Hepatic stellate cell (primary cell): ENCODE data around the gene LHPP.

Experiments
- DNase-seq: peaks from one replicate; pipeline ENCODE4 v3.0.0; 2011; ENCODE audit warnings: low spot score

LHPP gene

DNA sequence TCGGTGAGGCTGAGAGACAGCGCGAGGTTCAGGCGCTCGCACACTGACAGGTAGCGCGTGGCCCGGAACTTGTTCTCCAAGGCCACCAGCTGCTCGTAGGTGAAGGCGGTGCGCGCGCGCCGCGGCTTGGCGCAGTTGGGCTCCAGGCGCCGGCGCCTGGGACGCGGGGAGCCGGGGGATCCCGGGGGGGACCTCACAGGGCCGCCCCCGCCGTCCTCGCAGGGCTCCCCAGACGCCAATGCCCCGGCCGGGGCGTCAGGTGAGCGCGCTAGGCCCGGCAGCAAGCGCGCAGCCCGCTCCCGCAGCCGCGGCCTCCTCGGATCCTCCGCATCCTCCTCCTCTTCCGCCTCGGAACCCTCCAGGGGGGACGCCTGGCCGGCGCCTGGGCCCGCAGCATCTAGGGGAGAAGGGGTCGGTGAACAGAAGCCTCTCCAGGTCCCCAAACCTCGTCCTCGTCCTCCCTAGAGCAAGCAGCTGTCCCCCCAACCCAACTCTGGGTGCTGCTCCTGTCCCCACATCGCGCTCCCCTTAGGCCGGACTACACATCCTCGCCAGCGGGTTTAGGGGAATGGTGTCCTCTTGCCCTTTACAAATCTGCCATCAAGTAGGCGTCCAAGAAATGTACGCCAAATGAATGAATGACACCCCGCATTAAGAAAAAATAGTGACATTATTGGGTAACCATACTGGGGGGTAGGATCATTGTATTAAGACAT is 13.7 kb upstream of the LHPP start:
- no peak for DNase-seq

- no peak for DNase-seq
These were observed 12.9 kb upstream of the LHPP start for GRCh38 chr10:124448696-124449169.

- no peak for DNase-seq
These were observed 12.2 kb upstream of the LHPP start for GRCh38 chr10:124449170-124450011.

GRCh38 chr10:124450012-124450782 is 11.4 kb upstream of the LHPP start, which contains the start of gene NKX1-2:
Gene NKX1-2, minus strand, starts transcription at chr10:124450035. Its CDS starts 92 bp downstream, at chr10:124449943.
- no peak for DNase-seq

DNA sequence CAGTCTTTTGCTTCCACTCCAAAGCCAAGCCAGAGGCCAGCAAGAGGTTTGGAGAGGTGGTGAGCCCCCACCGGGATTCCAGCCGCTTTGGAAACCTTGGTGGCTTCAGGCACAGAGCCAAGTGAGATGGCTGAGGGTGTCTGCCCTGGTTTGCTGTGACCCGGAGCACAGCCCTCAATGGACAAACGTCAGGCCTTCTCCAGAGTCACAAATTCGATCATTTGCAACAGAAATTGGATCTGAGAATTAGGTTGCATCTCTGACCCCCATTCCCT is 10.9 kb upstream of the LHPP start:
- no peak for DNase-seq

DNA sequence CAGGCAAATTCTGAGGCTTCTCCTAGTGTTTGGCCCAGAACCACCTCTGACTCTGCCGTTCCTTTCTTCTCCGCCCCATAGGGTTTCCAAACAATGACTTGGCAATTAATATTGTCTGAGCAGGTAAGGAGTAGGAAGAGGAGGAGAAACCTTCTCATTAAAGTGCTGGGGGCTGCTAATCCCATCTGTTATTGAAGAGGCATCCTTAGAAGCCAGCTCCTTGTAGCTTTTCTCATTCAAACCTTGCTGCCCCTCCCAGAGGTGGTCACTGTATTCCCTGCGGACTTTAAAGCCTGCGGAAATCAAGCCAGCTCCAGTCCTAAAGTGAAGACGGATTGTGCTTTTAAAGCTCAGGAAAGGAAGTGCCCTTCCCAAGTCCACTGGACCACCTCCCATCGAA is 10.3 kb upstream of the LHPP start:
- DNase-seq, result no peak

DNA sequence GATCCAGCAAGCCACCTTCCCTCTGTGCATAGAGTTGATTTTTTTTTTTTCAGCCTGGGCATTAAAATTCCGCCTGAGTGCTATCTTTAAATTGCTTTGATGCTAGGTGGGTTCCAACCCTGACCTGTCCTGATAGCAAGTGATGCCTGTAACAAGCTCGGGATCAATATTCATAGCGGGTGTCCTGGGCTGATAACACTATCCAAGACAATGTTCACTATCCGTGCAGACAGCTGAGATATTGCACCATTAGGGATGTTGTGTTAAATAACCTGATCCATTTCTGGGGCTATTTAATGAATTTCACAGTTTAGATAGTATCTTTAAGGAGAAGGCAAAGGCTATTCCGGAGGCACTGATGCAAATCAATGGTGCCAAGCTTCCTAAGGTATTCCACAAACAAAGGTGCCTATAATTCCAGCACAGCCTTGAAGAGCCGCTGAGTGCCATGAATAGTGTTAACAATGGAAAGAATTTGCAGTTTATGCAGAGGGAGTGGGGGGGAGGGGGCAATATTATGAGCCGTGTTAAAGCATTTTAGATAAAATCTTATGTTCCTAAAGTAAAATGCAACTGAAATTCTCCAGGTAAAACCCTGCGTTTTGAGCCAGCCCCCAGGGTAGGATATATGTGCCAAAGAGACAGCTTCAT is 7.5 kb upstream of the LHPP start:
- DNase-seq, result no peak

- no peak for DNase-seq
These were observed 6.2 kb upstream of the LHPP start for GRCh38 chr10:124455441-124455840.

DNA sequence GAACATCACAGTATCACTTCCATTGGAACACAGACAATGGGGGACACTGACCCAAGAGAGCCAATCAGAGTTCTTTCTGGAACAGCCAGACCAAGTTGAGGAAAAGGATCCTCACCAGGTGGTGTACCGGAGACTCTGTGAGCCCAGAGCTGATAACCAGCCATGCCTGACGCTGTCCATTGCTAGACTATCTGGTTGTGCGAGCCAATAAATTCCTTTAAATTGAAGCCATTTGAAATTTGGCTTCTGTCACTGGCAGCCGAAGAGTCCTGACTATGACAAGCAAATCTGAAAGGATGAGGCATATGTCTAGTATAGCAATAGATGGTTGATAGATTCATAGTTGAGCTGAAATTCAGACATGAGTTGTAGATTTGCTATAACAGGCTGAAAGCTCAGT is 3.1 kb upstream of the LHPP start:
- DNase-seq, result no peak

DNA sequence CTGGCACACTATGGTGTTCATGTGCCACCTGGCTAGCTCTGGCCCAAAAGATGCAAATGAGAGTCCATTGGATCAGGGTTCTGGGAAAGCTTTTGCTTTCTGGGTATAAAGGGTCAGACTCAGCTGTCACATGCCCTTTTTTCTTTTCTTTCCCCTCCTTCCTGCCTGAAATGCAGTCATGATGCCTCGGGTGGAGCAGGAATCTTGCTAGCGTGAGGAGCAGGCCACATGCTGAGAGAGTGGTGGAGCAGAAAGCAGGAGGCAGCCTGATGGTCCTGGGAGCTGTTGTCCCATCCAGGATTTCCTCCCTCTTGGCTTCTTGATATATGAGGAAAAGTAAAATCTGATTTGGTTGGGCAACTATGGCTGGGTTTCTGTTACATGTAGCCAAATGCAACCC is 2.7 kb upstream of the LHPP start:
- no peak for DNase-seq

DNA sequence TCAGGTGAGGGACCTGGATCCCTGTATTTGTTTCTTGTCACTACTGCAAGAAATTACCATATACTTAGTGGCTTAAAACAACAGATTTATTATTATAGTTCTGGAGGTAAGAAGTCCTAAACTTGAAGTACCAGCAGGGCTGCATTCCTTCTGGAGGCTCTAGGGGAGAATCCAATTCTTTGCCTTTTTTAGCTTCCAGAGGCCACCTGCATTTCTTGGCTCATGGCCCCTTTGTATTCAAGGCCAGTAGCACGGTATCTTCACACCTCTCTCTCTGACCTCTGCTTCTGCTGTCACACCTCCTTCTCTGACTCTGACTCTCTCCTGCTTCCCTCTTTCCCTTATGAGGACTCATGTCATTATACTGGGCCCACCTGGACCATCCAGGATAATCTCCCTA is 2.2 kb upstream of the LHPP start:
- DNase-seq, result no peak

DNA sequence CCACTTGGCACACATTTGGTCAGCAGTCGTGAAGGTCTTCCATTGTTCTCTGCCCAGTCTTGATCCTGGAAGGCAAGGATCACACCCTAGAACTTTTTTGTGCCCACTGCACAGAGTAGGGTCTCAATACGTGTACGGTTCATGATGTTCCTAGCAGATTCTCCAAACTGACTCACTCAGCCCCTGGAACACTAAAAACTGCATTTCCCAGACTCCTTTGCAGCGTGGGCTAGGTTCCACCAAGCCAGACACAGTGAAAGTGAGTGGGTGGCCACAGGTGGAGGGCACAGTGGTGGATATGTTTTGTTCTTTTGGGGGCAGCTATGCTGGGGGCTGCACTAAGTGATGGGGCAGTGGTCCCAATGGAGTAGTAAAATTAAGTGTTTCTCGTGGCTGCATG is 1.5 kb upstream of the LHPP start:
- no peak for DNase-seq

- DNase-seq, result no peak
These were observed 699 bp downstream of the LHPP start for GRCh38 chr10:124462348-124462695.

DNA sequence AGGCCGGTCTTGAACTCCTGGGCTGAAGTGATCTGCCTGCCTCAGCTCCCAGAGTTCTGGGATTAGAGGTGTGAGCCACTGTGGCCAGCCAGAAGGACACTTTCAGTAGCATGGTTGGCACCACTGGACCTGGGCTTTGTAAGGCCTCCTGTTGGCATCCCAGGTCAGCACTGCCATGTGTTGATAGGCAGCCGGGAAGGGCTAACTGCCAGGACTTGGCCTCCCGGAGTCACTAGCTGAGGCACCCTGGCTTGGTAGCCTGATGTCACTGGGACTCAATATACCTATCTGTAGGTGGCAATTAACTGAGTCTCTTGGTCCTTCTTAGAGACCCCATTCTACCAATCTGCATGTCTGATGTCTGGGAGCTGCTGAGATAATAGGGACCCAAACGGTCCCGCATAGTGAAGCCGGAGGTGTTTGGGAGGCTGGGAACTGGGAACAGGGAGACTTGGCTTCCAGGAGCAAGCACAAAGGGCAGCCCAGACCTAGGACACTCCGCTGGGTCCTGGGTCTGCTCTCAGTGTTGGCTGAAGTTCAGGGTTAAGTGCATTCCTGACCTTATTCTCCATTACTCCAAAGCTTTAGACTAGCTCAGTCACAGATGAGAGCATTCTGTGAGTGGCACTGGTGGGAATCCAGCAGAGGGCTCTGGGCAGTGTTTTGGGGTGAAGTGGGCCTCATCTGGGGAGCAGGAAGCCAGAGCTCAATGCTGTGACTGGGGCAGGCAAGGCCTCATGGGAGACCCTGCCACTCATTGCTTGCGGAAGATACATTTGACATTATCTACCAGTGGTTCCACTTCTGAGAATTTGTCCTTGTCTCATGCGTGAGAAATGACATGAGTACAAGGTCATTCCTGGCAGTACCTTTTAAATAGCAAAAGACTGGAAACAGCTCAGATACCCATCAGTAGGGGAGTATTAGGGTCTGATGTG is 2.7 kb downstream of the LHPP start:
- no peak for DNase-seq

DNA sequence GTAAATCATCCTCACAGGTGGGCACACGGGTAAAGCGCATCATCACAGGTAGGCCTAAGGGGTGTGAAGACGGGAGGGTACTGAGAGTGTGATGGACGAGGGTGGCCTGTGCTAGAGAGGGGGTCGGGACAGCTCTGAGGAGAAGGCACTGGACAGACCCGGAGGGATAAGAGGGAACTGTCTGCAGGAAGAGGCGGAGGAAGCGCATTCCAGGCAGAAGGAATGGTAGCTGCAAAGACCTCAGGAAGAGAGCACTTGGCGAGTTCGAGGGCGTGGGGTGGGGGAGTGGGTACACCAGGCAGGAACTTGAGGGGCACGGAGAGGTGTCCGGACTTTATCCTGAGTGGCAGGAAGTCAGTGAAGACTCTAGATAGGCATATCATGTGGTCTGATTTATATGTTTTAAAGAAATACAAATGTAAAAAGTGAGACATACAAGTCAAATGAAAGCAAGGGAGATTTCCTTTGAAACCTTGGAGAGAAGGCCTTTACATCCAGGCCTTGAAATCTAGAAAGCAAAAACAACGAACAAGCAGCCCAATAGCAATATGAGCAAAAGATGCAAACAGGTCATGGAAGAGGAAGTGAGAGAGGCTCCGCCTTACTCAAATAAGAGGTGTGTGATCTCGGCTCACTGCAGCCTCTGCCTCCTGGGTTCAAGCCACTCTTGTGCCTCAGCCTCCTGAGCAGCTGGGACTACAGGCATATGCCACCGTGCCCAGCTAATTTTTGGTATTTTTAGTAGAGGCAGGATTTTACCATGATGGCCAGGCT is 3.6 kb downstream of the LHPP start:
- DNase-seq, result no peak

DNA sequence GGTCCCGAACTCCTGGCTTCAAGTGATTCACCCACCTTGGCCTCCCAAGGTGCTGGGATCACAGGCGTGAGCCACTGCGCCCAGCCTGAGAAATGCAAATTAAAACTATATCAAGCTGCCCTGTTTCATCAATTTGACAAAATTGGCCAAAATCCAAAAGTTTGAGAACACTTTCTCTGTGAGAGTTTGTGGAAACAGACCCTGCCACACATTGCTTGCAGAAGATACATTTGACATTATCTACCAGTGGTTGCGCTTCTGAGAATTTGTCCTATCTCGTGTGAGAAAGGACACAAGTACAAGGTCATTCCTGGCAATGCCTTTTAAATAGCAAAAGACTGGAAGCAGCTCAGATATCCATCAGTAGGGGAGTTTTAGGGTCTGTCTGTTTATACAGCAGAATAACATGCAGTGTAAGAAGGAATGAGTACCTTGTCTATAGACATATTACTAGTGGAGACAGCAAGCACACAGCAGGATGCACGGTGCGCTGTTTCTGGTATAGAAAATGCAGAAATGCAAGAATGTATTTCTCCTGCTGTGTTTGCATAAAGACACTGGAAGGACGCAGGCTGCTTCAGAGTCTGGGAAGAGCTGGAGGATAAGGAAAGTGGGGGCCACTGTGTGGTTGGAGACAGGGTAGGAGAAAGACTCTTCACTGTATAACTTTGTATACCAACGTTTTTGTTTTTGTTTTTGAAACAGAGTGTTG is 4.3 kb downstream of the LHPP start:
- no peak for DNase-seq

GRCh38 chr10:124467165-124467564 is 5.5 kb downstream of the LHPP start:
- DNase-seq, result no peak

DNA sequence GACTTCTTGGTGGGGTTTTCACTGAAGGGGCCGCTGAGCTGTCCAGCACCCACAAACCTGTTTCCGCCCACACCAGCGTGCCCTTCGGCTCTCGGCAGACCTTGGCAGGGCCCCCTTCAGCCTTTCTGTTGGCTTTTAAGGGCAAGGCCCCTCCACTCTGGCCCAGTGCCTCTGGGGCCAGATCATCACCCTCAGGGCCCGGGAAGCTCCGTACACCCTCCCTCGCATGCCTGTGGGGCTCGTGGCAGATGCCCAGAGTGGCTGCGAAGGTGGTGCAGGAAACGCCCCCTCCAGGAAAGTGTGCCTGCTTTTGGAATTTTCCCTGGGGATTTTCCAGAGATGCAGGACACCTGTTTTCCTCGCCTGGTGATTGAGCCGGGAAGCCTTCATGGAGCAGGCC is 7.0 kb downstream of the LHPP start:
- DNase-seq, result no peak

DNA sequence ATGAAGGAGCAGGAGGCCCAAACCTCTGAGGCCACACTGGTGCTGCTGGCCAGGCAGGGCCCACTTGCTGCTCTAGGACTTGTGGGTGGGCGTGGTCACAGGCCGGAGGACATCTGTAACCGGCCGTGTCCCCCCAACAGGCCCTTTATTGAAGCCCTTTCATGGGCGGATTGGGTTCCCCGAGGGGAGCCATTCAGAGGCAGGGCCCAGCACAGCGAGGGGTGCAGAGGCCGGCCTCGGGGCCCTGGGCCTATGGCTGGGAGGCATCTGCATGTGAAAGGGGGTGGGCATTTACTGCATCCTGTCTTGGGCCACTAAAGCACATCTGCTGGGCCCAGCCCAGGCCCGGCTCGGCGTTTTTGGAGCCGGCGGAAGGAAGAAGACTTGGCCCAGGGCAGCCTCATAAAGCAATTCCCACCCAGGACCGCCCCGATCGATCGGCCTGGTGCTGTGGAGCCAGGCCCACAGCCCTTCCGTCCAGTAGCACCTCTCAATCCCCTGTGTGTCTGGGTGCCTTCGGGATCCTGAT is 8.4 kb downstream of the LHPP start:
- DNase-seq, result no peak
